Amniotic epithelial cell (primary cell): ENCODE results near the gene ORM1.
"Not testable (repeated sequence)": the region's sequence is repeated elsewhere in the genome, so short reads cannot be mapped to it uniquely, and the experiment has no call there.

ENCODE experiments used
- DNase-seq: peaks from one replicate; pipeline ENCODE4 v3.0.0-alpha.2; 2010; ENCODE audit warnings: low read depth

ORM1 gene

GRCh38 chr9:114325684-114326254 is 2.9 kb downstream of the ORM1 start:
- peak; percentile 27 for DNase-seq

- DNase-seq = no peak
Measured at GRCh38 chr9:114327749-114328148, 4.9 kb downstream of the ORM1 start.

GRCh38 chr9:114328357-114328820 is 5.5 kb downstream of the ORM1 start:
- not testable (repeated sequence) for DNase-seq

- not testable (repeated sequence) for DNase-seq
Measured at GRCh38 chr9:114328937-114329624, 6.2 kb downstream of the ORM1 start.

DNA sequence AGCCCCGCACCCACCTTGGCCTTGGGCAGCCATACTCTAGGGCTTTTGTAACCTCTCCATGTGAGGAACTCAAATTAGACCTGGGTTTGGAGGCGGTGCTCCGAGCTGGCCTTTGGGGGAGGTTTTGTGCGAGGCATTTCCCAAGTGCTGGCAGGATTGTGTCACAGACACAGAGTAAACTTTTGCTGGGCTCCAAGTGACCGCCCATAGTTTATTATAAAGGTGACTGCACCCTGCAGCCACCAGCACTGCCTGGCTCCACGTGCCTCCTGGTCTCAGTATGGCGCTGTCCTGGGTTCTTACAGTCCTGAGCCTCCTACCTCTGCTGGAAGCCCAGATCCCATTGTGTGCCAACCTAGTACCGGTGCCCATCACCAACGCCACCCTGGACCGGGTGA is 6.7 kb downstream of the ORM1 start, which contains the start of gene ORM2:
Gene ORM2 (plus strand): TSS at position 245 of the 398 bp plus-strand sequence. CDS start 36 bp downstream, at position 281.
- not testable (repeated sequence) for DNase-seq

DNA sequence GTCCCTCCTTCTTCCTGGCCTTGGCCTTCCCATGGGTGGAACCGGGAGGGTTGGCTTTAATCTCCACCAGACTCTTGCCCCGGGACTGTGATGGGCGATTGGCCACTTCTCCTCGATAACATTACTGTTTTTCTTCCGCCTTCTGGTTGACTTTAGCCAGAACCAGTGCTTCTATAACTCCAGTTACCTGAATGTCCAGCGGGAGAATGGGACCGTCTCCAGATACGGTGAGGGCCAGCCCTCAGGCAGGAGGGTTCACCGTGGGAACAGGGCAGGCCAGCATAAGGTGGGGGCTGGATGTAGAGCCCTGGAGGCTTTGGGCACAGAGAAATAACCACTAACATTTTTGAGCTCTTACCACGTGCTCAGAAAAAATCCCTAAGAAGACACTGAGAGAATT is 7.7 kb downstream of the ORM1 start:
- no peak for DNase-seq

DNA sequence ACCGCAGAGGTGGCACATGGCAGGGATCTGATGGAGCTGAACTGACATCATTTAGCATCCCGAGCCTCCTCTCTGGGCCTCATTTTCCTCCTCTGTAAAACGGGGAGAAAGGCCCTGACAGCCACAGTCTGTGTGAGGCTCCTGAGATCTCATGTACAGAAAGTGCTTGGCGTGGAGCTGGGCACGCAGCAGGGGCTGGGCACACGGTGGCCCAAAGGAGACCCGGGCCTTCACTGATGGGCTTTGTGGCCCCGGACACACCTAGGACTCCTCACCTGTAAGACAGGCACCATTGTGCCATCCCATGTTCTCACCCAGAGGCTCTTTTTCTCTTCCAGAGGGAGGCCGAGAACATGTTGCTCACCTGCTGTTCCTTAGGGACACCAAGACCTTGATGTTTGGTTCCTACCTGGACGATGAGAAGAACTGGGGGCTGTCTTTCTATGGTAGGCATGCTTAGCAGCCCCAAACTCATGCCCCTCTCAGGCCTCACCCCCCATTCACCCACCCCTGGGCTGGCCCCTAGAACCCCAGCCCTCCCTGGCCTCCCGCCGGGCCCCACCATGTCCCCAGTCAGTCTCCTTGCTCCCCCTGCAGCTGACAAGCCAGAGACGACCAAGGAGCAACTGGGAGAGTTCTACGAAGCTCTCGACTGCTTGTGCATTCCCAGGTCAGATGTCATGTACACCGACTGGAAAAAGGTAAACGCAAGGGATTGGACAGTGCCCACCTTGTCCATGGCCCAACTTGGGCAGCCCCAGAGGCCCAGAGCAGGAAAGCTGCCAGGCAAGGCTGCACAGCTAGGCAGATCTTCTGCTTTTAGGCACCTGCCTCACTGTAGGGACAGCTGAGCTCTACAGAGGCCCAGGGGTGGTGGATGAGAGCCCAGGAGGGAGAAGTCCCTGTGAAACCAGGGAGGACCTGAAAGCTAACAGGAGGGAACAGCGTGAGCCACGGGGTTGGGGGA is 8.6 kb downstream of the ORM1 start:
- not testable (repeated sequence) for DNase-seq

GRCh38 chr9:114332474-114333040 is 9.7 kb downstream of the ORM1 start:
- not testable (repeated sequence) for DNase-seq

DNA sequence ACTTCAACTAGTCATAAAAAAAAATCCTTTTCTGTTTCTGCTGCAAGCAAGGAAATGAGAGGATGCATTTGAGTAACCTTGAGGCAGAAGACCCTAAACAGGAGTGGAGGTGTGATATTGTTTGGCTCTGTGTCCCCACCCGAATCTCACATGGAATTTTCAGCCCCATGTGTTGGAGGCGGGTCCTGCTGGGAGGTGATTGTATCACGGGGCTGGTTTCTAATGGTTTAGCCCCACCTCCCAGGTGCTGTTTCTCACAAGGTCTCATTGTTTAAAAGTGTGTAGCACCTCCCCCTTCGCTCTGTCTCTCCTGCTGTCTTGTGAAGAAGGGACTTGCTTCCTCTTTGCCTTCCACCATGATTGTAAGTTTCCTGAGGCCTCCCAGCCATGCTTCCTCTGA is 10.8 kb downstream of the ORM1 start:
- DNase-seq = not testable (repeated sequence)

DNA sequence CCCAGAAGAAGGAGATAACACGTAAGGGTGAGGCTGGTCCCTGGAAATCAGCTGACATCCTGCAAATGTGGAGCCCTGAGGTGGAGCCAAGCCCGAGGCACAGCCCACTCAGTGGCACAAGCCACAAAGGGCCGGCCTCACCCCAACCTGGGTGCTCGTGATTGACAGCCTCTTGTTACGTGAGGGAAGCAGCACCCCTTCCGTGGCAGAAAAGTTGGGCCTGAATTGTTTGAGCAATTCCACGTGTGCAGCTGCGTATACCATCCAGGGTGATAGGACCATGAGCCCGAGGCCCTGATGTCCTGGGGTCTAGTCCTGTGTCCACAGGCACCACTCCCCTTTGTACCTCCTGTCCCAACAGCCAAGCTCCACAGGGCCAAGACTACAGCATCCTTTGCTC is 11.6 kb downstream of the ORM1 start:
- no peak for DNase-seq

GRCh38 chr9:114335745-114336144 is 12.8 kb downstream of the ORM1 start:
- DNase-seq = no peak

DNA sequence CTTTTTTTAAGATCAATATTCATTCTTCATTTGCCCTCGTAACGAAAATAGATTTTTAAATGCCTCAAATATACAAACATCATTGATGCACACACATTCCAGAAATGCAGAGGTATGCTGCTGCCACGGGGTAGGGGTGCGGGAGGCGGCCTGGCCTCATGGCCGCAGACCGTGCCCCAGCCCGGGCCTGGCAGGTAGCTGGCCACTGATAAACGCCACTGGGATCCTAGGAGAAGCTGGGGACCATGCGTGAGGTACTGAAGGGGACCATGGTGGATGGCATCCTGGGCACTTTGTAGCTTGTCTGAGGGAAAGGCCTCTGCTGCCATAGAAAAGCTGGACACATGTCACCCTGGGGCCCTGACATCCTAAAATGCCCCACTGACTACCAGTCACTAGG is 13.3 kb downstream of the ORM1 start:
- DNase-seq = no peak

DNA sequence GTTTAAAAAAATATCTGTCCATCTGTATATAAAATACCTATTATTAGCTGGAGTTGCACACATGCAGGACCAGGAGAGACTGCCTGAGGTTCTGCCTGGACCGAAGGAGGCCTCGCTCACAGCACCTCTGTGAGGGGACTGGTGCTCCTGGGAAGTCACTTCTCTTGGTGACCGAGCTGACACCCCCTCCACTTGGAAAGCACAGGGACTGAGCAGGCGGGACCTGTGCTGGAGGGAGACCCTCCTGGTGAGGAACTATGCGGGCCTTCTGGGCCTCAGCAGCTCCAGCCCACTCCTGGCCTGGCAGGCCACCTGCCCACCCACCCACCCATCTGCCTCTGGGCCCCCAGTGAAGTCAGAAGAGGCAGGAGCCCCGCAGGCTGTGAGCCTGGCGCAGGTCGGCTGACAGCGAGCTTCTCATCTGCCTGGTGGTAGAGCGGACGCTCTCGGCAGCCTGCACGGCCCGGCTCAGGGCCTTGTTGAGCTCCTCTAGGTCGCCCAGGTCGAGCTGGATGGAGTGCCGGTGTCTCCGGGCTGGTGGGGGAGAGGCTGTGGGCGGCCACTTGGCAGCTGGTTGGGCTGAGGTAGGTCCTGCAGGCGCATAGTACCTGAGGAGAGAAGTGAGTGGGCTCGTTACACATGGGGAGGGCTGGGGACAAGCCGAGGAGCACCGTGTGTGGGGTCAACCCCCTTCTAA is 13.9 kb downstream of the ORM1 start:
- DNase-seq = no peak

DNA sequence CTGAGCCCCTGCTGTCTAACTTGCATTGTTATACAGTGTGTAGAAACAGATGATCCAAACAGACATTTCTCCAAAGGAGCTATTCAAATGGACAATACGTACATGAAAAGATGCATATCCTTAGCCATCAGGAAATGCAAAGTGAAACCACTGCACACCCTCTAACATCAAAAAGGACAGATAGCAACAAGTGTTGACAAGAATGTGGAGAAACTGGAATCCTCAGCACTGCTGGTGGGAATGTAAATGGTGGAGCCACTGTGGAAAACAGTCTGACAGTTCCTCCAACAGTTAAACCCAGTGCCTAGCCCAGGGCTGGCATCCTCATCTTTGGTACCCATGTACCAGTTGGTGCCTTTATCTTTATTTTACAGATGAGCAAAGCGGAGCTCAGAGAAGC is 15.3 kb downstream of the ORM1 start:
- no peak for DNase-seq

GRCh38 chr9:114339130-114339908 is 16.4 kb downstream of the ORM1 start:
- DNase-seq = peak; percentile 41

- DNase-seq = no peak
Measured at GRCh38 chr9:114341152-114341830, 18.4 kb downstream of the ORM1 start.

DNA sequence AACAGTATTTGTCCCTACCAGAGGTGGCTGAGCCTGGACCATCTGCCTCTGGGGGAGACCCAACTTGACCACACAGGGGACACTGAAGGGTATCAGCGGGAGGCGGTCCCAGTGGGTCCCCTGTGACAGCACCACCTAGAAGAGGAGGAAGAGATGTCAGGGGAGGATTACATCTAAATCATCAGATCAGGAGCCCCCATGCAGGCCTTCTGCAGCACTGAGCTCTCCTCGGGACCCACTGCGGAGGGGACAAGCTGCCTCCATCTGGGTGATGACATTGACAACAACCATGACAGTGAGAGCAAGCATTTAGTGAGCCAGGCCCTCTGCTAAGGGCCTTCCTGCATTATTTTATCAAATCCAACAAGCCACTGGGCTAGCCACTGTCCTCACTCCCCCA is 19.1 kb downstream of the ORM1 start:
- DNase-seq = no peak

DNA sequence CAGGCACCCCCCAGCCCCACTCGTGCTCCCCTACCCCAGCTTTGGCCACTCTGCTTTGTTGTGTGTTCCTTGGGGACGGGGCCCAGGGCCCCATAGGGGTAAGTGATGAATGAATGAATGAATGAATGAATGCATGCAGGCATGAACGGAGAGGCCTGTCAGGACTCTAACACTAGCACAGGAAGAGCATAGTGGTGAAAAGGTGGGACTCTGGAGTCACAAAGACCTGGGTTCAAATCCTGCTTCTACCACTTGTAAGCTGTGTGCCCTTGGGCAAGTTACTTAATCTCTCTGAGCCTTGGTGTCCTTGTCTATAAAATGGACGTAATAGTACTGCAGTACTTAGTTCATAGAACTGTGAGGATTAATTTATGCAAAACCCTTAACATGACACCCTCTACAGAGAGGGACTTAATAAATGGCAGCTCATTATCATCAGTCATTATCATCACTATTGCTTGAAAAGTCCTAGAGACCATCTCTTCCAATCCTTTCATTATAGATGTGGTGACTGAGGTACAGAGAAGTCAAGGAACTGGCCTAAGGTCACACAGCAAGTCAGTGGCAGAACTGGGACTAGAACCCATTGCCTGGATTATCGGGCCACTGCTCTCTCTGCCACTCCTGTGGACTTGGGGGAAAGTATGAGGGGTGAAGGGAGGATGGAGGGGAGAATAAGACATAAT is 20.0 kb downstream of the ORM1 start:
- no peak for DNase-seq

DNA sequence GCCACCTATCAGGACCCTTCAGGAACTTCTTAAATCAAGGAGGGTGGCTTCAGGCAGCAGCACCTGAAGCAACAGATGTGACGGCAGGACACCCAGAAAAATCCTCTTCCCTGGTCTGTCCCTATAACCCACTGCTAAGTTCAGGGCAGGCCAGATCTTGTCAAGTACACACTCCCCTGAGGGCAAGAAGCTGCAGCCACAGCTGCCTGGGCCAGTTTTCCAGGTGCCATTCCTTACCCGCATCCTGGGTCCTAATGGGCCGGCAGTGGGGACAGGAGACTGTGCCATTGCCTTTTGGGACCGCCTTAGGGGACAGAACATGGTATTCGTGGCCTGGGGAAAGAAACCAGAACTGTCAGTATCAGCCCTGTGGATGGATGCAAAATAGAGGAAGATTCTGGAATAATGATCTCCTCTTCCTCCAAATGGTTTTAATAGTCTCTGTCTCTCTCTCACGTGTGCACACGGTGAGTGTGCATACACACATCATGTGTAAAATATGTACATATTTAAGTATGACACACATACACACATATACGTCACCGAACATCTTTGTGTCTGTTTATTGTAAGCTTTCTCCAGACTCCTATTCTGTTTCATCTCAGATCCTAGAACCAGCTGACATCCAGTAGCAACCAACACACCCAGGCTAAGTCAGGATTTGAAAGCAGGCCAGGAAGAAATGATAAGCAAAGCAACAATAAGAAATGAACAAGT is 20.7 kb downstream of the ORM1 start:
- DNase-seq = peak; percentile 74
